ENCODE results near the gene POM121L2. TPM values are rescaled to one million over a fixed set of nuclear protein-coding genes. Genes with fewer than 3 reads are reported as not detected.

POM121L2 gene
- total and polyA plus RNA-seq, 4 donors, result not detected

DNA sequence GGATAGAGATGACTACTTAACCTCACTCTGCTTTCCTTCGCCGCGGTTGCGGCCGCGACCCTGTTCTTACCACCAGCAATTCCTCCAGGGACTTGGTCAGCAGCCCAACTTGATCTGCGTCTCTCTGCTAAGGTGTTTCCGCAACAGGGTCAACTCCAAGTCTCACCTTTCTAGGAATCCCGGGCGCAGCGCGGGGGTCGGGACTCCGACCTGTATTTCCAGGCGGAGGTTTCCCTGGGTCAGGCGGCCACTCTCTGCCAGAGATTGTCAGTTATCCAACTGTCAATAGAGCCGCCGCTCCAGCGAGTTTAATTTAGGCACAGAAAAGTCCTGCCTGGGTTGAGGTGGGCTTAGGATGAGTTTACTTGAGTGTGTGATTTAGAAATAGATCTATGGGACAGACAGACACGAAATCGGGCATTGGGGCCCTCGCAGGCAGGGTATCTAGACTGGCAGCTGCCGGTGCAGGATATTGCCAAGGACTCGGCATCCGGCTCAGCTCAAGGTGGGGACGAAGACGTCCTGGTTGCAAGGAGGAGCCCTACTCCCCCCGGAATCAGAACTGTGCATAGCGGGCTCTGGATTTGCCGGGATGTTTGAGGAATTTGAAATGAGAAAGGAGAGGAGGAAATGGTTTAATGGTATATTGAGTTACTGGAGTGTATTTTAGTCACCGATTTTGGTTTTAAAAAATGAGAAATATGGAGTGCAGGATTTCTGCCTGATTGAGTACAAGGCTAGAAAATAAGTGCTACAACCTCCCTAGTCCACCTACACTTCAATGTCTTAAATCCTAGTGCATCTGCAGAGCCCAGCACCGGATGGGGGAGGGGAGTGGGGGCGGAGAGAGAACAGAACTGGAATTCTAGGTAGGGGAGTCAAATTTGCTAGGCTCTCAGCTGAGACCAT lies 23.7 kb downstream of the POM121L2 start:
- H3K9me3 ChIP-seq (ENCODE audit: control insufficient read depth in 4 of 4, low read length in 3 of 4), result peaks cover 14 to 48% (median 23%) of the 10 kb centered on the region in 4 donors
- 3% methylated on average over 33 of the region's 33 CpGs for WGBS
- H3K27ac ChIP-seq (ENCODE audit: low read depth in 1 of 2, low read length in 2 of 2), result no peak overlapping the region
- H3K27me3 ChIP-seq (ENCODE audit: control insufficient read depth in 4 of 4, insufficient read depth in 4 of 4, low read length in 3 of 4), result peaks cover 7 to 33% (median 17%) of the 10 kb centered on the region in 4 donors
- H3K4me3 ChIP-seq (ENCODE audit: low read depth in 1 of 3, low read length in 3 of 3), result no peak overlapping the region
- no peaks in the 10 kb centered on the region for H3K36me3 ChIP-seq (ENCODE audit: control insufficient read depth in 4 of 4, insufficient read depth in 3 of 4, low read depth in 1 of 4, low read length in 3 of 4)
- DNase-seq (ENCODE audit: low spot score), result no peak
- H3K4me1 ChIP-seq (ENCODE audit: control insufficient read depth in 4 of 4, insufficient read depth in 4 of 4, low read length in 3 of 4), result no peaks in the 10 kb centered on the region
- H3K9ac ChIP-seq (ENCODE audit: low read depth in 1 of 2, low read length in 2 of 2), result no peak overlapping the region
- no peak for TF ChIP-seq TAF1 (conservative IDR thresholded peaks at IDR 0.05)
- TF ChIP-seq, protein P1, sequence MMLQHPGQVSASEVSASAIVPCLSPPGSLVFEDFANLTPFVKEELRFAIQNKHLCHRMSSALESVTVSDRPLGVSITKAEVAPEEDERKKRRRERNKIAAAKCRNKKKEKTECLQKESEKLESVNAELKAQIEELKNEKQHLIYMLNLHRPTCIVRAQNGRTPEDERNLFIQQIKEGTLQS (IDR thresholded peaks at IDR 0.05), result no peak
- TF ChIP-seq EGR1 (IDR thresholded peaks at IDR 0.05; ENCODE audit: low read depth in 2 of 2), result no peak
- no peak for TF ChIP-seq YY1 (IDR thresholded peaks at IDR 0.05)
- TF ChIP-seq NR2F2 (IDR thresholded peaks at IDR 0.05), result no peak
- TF ChIP-seq GABPA (IDR thresholded peaks at IDR 0.05 in 1 of 2, conservative IDR thresholded peaks at IDR 0.05 in 1 of 2), result no peak
- TF ChIP-seq FOXA2 (IDR thresholded peaks at IDR 0.05), result no peak
- TF ChIP-seq HNF4A (conservative IDR thresholded peaks at IDR 0.05), result no peak
- no peak for TF ChIP-seq RAD21 (IDR thresholded peaks at IDR 0.05)
- no peak for TF ChIP-seq FOXA1 (IDR thresholded peaks at IDR 0.05)
- no peak for TF ChIP-seq SP1 (IDR thresholded peaks at IDR 0.05)
- TF ChIP-seq HNF4G (IDR thresholded peaks at IDR 0.05), result no peak
- TF ChIP-seq, protein P2, sequence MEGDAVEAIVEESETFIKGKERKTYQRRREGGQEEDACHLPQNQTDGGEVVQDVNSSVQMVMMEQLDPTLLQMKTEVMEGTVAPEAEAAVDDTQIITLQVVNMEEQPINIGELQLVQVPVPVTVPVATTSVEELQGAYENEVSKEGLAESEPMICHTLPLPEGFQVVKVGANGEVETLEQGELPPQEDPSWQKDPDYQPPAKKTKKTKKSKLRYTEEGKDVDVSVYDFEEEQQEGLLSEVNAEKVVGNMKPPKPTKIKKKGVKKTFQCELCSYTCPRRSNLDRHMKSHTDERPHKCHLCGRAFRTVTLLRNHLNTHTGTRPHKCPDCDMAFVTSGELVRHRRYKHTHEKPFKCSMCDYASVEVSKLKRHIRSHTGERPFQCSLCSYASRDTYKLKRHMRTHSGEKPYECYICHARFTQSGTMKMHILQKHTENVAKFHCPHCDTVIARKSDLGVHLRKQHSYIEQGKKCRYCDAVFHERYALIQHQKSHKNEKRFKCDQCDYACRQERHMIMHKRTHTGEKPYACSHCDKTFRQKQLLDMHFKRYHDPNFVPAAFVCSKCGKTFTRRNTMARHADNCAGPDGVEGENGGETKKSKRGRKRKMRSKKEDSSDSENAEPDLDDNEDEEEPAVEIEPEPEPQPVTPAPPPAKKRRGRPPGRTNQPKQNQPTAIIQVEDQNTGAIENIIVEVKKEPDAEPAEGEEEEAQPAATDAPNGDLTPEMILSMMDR (IDR thresholded peaks at IDR 0.05; ENCODE audit: low read depth, low read length, missing input control), result no peak
- TF ChIP-seq RXRA (IDR thresholded peaks at IDR 0.05), result no peak
- TF ChIP-seq, protein P3, sequence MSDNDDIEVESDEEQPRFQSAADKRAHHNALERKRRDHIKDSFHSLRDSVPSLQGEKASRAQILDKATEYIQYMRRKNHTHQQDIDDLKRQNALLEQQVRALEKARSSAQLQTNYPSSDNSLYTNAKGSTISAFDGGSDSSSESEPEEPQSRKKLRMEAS (IDR thresholded peaks at IDR 0.05), result no peak
- TF ChIP-seq, protein P4, sequence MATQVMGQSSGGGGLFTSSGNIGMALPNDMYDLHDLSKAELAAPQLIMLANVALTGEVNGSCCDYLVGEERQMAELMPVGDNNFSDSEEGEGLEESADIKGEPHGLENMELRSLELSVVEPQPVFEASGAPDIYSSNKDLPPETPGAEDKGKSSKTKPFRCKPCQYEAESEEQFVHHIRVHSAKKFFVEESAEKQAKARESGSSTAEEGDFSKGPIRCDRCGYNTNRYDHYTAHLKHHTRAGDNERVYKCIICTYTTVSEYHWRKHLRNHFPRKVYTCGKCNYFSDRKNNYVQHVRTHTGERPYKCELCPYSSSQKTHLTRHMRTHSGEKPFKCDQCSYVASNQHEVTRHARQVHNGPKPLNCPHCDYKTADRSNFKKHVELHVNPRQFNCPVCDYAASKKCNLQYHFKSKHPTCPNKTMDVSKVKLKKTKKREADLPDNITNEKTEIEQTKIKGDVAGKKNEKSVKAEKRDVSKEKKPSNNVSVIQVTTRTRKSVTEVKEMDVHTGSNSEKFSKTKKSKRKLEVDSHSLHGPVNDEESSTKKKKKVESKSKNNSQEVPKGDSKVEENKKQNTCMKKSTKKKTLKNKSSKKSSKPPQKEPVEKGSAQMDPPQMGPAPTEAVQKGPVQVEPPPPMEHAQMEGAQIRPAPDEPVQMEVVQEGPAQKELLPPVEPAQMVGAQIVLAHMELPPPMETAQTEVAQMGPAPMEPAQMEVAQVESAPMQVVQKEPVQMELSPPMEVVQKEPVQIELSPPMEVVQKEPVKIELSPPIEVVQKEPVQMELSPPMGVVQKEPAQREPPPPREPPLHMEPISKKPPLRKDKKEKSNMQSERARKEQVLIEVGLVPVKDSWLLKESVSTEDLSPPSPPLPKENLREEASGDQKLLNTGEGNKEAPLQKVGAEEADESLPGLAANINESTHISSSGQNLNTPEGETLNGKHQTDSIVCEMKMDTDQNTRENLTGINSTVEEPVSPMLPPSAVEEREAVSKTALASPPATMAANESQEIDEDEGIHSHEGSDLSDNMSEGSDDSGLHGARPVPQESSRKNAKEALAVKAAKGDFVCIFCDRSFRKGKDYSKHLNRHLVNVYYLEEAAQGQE (IDR thresholded peaks at IDR 0.05), result no peak

DNA sequence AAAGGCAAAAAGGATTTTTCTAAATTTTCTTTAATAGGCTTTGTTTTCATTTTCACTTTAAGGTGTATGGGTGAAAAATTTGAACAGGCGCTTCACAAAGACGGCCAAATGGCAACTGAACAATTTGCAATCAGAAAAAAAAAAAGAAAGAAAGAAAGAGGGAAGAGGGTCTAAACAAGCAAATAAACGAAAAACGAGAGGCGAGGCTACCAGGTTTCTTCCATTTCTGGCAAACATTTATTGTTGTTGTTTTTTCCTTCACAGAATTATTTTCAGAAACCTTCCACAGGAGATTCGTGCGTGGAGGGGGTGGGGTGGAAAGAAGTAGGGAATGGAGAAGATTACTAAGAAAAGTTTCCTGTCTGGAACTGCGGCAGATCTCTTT lies 24.3 kb downstream of the POM121L2 start:
- H3K27ac ChIP-seq (ENCODE audit: low read depth in 1 of 2, low read length in 2 of 2), result no peak overlapping the region
- H3K36me3 ChIP-seq (ENCODE audit: control insufficient read depth in 4 of 4, insufficient read depth in 3 of 4, low read depth in 1 of 4, low read length in 3 of 4), result no peaks in the 10 kb centered on the region
- no peak overlapping the region for H3K9ac ChIP-seq (ENCODE audit: low read depth in 1 of 2, low read length in 2 of 2)
- TF ChIP-seq, protein P2 (IDR thresholded peaks at IDR 0.05; ENCODE audit: low read depth, low read length, missing input control), result no peak
- TF ChIP-seq, protein P4 (IDR thresholded peaks at IDR 0.05), result no peak
- DNase-seq (ENCODE audit: low spot score), result no peak
- peaks cover 7 to 33% (median 19%) of the 10 kb centered on the region in 4 donors for H3K27me3 ChIP-seq (ENCODE audit: control insufficient read depth in 4 of 4, insufficient read depth in 4 of 4, low read length in 3 of 4)
- no peaks in the 10 kb centered on the region for H3K4me1 ChIP-seq (ENCODE audit: control insufficient read depth in 4 of 4, insufficient read depth in 4 of 4, low read length in 3 of 4)
- no peak overlapping the region for H3K4me3 ChIP-seq (ENCODE audit: low read depth in 1 of 3, low read length in 3 of 3)
- peaks cover 14 to 48% (median 23%) of the 10 kb centered on the region in 4 donors for H3K9me3 ChIP-seq (ENCODE audit: control insufficient read depth in 4 of 4, low read length in 3 of 4)
- 5% methylated on average over 8 of the region's 8 CpGs for WGBS
